ENCODE measurements around the gene GLB1L.
A peak's percentile ranks its signal among the peaks of the same experiment; 100 is the strongest.

The GLB1L gene

GRCh38 chr2:219284501-219285372, 39.5 kb upstream of the GLB1L start:
- H3K36me3 ChIP-seq: peaks cover 40 to 65% (median 59%) of the 10 kb centered on the region in 3 donors
- TF ChIP-seq CTCF (IDR thresholded peaks at IDR 0.05): no peak
- H3K4me3 ChIP-seq: no peak overlapping the region
- H3K27ac ChIP-seq: peak overlapping the region; percentile 54 to 67
- DNase-seq: no peak
- intact Hi-C loops (cut with DNase I; ENCODE audit: low total_unique reads): no loop called here
- no peaks in the 10 kb centered on the region for H3K27me3 ChIP-seq
- peaks cover 0 to 64% (median 38%) of the 10 kb centered on the region in 4 donors for H3K4me1 ChIP-seq
- H3K9me3 ChIP-seq: no peaks in the 10 kb centered on the region

- no peak for TF ChIP-seq CTCF (IDR thresholded peaks at IDR 0.05)
- DNase-seq: no peak
- no peaks in the 10 kb centered on the region for H3K9me3 ChIP-seq
- no peak overlapping the region for H3K4me3 ChIP-seq
- H3K36me3 ChIP-seq: peaks cover 40 to 65% (median 59%) of the 10 kb centered on the region in 3 donors
- intact Hi-C loops (cut with DNase I; ENCODE audit: low total_unique reads): no loop called here
- H3K27ac ChIP-seq: peak overlapping the region in 1 of 2 donors; percentile 11
- peaks cover 0 to 61% (median 38%) of the 10 kb centered on the region in 4 donors for H3K4me1 ChIP-seq
- H3K27me3 ChIP-seq: no peaks in the 10 kb centered on the region
Observed at GRCh38 chr2:219282943-219283581, 37.8 kb upstream of the GLB1L start.

- intact Hi-C loops (cut with DNase I; ENCODE audit: low total_unique reads): no loop called here
- DNase-seq: no peak
- H3K9me3 ChIP-seq: no peaks in the 10 kb centered on the region
- no peak for TF ChIP-seq CTCF (IDR thresholded peaks at IDR 0.05)
- H3K36me3 ChIP-seq: peaks cover 40 to 65% (median 59%) of the 10 kb centered on the region in 3 donors
- no peak overlapping the region for H3K27ac ChIP-seq
- no peaks in the 10 kb centered on the region for H3K27me3 ChIP-seq
- peaks cover 0 to 68% (median 43%) of the 10 kb centered on the region in 4 donors for H3K4me1 ChIP-seq
- H3K4me3 ChIP-seq: no peak overlapping the region
Observed at GRCh38 chr2:219282375-219282774, 37.1 kb upstream of the GLB1L start.

GRCh38 chr2:219281588-219281987, 36.3 kb upstream of the GLB1L start:
- peaks cover 40 to 62% (median 59%) of the 10 kb centered on the region in 3 donors for H3K36me3 ChIP-seq
- no peak overlapping the region for H3K4me3 ChIP-seq
- H3K9me3 ChIP-seq: no peaks in the 10 kb centered on the region
- intact Hi-C loops (cut with DNase I; ENCODE audit: low total_unique reads): no loop called here
- H3K27ac ChIP-seq: peak overlapping the region; percentile 48 to 98
- no peak for TF ChIP-seq CTCF (IDR thresholded peaks at IDR 0.05)
- peaks cover 0 to 67% (median 43%) of the 10 kb centered on the region in 4 donors for H3K4me1 ChIP-seq
- H3K27me3 ChIP-seq: no peaks in the 10 kb centered on the region
- no peak for DNase-seq

GRCh38 chr2:219280651-219281050, 35.4 kb upstream of the GLB1L start:
- intact Hi-C loops (cut with DNase I; ENCODE audit: low total_unique reads): no loop called here
- H3K4me3 ChIP-seq: peak overlapping the region; percentile 80 to 94
- peaks cover 0 to 58% (median 37%) of the 10 kb centered on the region in 4 donors for H3K4me1 ChIP-seq
- peaks cover 40 to 53% (median 52%) of the 10 kb centered on the region in 3 donors for H3K36me3 ChIP-seq
- H3K27ac ChIP-seq: peak overlapping the region; percentile 98 to 99
- H3K9me3 ChIP-seq: no peaks in the 10 kb centered on the region
- TF ChIP-seq CTCF (IDR thresholded peaks at IDR 0.05): no peak
- H3K27me3 ChIP-seq: no peaks in the 10 kb centered on the region
- no peak for DNase-seq
